Measurements from ENCODE around the gene NMNAT3.

GRCh38 chr3:139657434-139657833 is 20.3 kb downstream of the NMNAT3 start:
- no peak for TF ChIP-seq EZH2 (IDR thresholded peaks at IDR 0.05)
- TF ChIP-seq POLR2AphosphoS5 (IDR thresholded peaks at IDR 0.05; ENCODE audit: borderline replicate concordance, low read depth, low read length), result no peak

Measured in SK-N-MC (cell line).